ENCODE data around the gene KANTR.

Gene KANTR

GRCh38 chrX:53115550-53115874, 21.6 kb downstream of the KANTR start:
- Histone ChIP-seq H4K91ac (ENCODE audit: low read depth, low read length, poor library complexity) (no peak overlapping the region), H3K27me3 (ENCODE audit: control insufficient read depth in 3 of 3, insufficient read depth in 3 of 3, low read depth in 1 of 3, low read length in 3 of 3) (no peaks in the 10 kb centered on the region), H3K4me3 (ENCODE audit: low read length in 2 of 2) (no peak overlapping the region), H3K27ac (replicated peaks; ENCODE audit: low read length) (no peak overlapping the region), H3K9me3 (replicated peaks in 1 of 2; ENCODE audit: control insufficient read depth in 2 of 2, insufficient read depth in 1 of 2, low read depth in 1 of 2, low read length in 2 of 2) (no peaks in the 10 kb centered on the region), H4K8ac (ENCODE audit: low read depth, low read length) (no peak overlapping the region), H2BK120ac (ENCODE audit: low read depth, low read length) (no peak overlapping the region), H3K4me2 (ENCODE audit: insufficient read depth, low read length, poor library complexity, severe bottlenecking) (no peak overlapping the region), H3K4me1 (ENCODE audit: control insufficient read depth in 2 of 2, insufficient read depth in 1 of 2, low read depth in 1 of 2, low read length in 2 of 2) (no peaks in the 10 kb centered on the region), H2BK12ac (ENCODE audit: low read length) (no peak overlapping the region), H2BK5ac (ENCODE audit: low read length) (no peak overlapping the region), H3K4ac (ENCODE audit: low read length) (no peak overlapping the region), H2AFZ (ENCODE audit: low read length) (no peak overlapping the region), H2BK15ac (ENCODE audit: low read length) (no peak overlapping the region), H3K18ac (ENCODE audit: low read length) (no peak overlapping the region), H3K14ac (ENCODE audit: low read length) (no peak overlapping the region), H3K9ac (ENCODE audit: low read depth, low read length, poor library complexity) (peak overlapping the region; percentile 44), H3K79me1 (ENCODE audit: low read depth, low read length) (peaks cover 6% of the 10 kb centered on the region), H2AK5ac (ENCODE audit: low read depth, low read length) (no peak overlapping the region), H3K36me3 (replicated peaks in 1 of 2; ENCODE audit: control insufficient read depth in 2 of 2, insufficient read depth in 2 of 2, low read length in 2 of 2) (peaks cover 0 to 4% of the 10 kb centered on the region in 2 donors), H3K23ac (ENCODE audit: low read depth, low read length, poor library complexity) (no peak overlapping the region)
- DNase-seq (ENCODE audit: low spot score), result no peak
- no CpG with 5 or more reads among the region's 2 CpGs for WGBS, 2 donors (ENCODE audit: extremely low coverage in 2 of 2, insufficient read length in 2 of 2, insufficient replicate concordance in 1 of 2)

DNA sequence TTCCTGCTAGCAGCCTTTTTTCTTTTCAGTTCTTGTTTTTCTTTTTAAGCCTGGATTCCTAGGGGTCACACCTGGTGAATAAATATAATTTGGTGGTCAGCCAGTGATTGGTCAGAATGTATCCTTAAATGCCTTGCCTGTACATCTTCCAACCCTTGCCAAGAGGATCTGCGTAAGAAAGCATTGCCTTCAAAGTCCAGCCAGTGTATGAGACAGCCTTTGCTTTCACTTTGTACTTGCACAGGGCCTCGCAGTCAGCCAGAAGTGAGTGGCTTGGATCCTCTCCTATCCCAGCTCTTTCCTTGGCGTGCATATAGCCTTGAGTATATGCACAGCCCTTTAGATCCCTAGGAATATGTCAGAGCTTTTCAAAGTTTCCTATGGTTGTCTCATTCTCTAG, 22.2 kb downstream of the KANTR start:
- Histone ChIP-seq H3K18ac (ENCODE audit: low read length) (no peak overlapping the region), H3K9ac (ENCODE audit: low read depth, low read length, poor library complexity) (no peak overlapping the region), H3K9me3 (replicated peaks in 1 of 2; ENCODE audit: control insufficient read depth in 2 of 2, insufficient read depth in 1 of 2, low read depth in 1 of 2, low read length in 2 of 2) (no peaks in the 10 kb centered on the region), H3K4me1 (ENCODE audit: control insufficient read depth in 2 of 2, insufficient read depth in 1 of 2, low read depth in 1 of 2, low read length in 2 of 2) (no peaks in the 10 kb centered on the region), H3K23ac (ENCODE audit: low read depth, low read length, poor library complexity) (no peak overlapping the region), H2BK120ac (ENCODE audit: low read depth, low read length) (no peak overlapping the region), H3K79me1 (ENCODE audit: low read depth, low read length) (peaks cover 6% of the 10 kb centered on the region), H3K27ac (replicated peaks; ENCODE audit: low read length) (no peak overlapping the region), H4K91ac (ENCODE audit: low read depth, low read length, poor library complexity) (no peak overlapping the region), H2AK5ac (ENCODE audit: low read depth, low read length) (no peak overlapping the region), H2BK12ac (ENCODE audit: low read length) (no peak overlapping the region), H3K4me2 (ENCODE audit: insufficient read depth, low read length, poor library complexity, severe bottlenecking) (no peak overlapping the region), H3K36me3 (replicated peaks in 1 of 2; ENCODE audit: control insufficient read depth in 2 of 2, insufficient read depth in 2 of 2, low read length in 2 of 2) (peaks cover 0 to 4% of the 10 kb centered on the region in 2 donors), H3K4ac (ENCODE audit: low read length) (no peak overlapping the region), H3K14ac (ENCODE audit: low read length) (no peak overlapping the region), H2BK5ac (ENCODE audit: low read length) (no peak overlapping the region), H3K4me3 (ENCODE audit: low read length in 2 of 2) (no peak overlapping the region), H4K8ac (ENCODE audit: low read depth, low read length) (no peak overlapping the region), H2BK15ac (ENCODE audit: low read length) (no peak overlapping the region), H3K27me3 (ENCODE audit: control insufficient read depth in 3 of 3, insufficient read depth in 3 of 3, low read depth in 1 of 3, low read length in 3 of 3) (no peaks in the 10 kb centered on the region), H2AFZ (ENCODE audit: low read length) (no peak overlapping the region)
- DNase-seq (ENCODE audit: low spot score), result no peak
- WGBS, 2 donors (ENCODE audit: extremely low coverage in 2 of 2, insufficient read length in 2 of 2, insufficient replicate concordance in 1 of 2), result no CpG with 5 or more reads among the region's 3 CpGs

DNA sequence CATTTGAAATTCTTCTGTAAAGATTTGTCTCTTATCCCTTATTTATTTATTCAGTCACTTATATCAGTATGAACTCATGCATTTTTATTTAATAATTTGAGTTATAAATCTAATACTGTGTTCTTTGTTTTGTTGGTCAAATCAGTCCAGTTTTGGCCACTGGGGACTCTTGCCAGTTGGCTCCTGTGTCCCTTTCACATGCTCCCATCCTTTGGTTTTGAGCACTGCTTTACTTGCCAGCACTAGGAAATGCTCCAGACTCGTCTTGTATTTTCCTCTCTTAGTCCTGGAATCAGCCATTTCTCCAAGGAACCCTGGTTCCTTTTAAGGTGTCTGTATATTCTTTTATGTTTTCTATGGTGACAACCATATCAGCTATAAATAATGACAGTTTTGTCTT, 28.1 kb downstream of the KANTR start:
- no peak overlapping the region for H3K27ac ChIP-seq (replicated peaks; ENCODE audit: low read length)
- H2BK5ac ChIP-seq (ENCODE audit: low read length), result no peak overlapping the region
- no peak overlapping the region for H2BK12ac ChIP-seq (ENCODE audit: low read length)
- peaks cover 0 to 6% of the 10 kb centered on the region in 2 donors for H3K36me3 ChIP-seq (replicated peaks in 1 of 2; ENCODE audit: control insufficient read depth in 2 of 2, insufficient read depth in 2 of 2, low read length in 2 of 2)
- H3K14ac ChIP-seq (ENCODE audit: low read length), result no peak overlapping the region
- no peaks in the 10 kb centered on the region for H3K79me1 ChIP-seq (ENCODE audit: low read depth, low read length)
- no peak overlapping the region for H2BK120ac ChIP-seq (ENCODE audit: low read depth, low read length)
- no CpG with 5 or more reads among the region's 1 CpG for WGBS, 2 donors (ENCODE audit: extremely low coverage in 2 of 2, insufficient read length in 2 of 2, insufficient replicate concordance in 1 of 2)
- H3K9me3 ChIP-seq (replicated peaks in 1 of 2; ENCODE audit: control insufficient read depth in 2 of 2, insufficient read depth in 1 of 2, low read depth in 1 of 2, low read length in 2 of 2), result peaks cover 0 to 5% of the 10 kb centered on the region in 2 donors
- no peak overlapping the region for H3K18ac ChIP-seq (ENCODE audit: low read length)
- H3K23ac ChIP-seq (ENCODE audit: low read depth, low read length, poor library complexity), result no peak overlapping the region
- H3K4me1 ChIP-seq (ENCODE audit: control insufficient read depth in 2 of 2, insufficient read depth in 1 of 2, low read depth in 1 of 2, low read length in 2 of 2), result no peaks in the 10 kb centered on the region
- no peak overlapping the region for H3K4me3 ChIP-seq (ENCODE audit: low read length in 2 of 2)
- no peaks in the 10 kb centered on the region for H3K27me3 ChIP-seq (ENCODE audit: control insufficient read depth in 3 of 3, insufficient read depth in 3 of 3, low read depth in 1 of 3, low read length in 3 of 3)
- H4K91ac ChIP-seq (ENCODE audit: low read depth, low read length, poor library complexity), result no peak overlapping the region
- no peak for DNase-seq (ENCODE audit: low spot score)
- H3K4me2 ChIP-seq (ENCODE audit: insufficient read depth, low read length, poor library complexity, severe bottlenecking), result no peak overlapping the region
- H3K9ac ChIP-seq (ENCODE audit: low read depth, low read length, poor library complexity), result no peak overlapping the region
- H3K4ac ChIP-seq (ENCODE audit: low read length), result no peak overlapping the region
- no peak overlapping the region for H2AK5ac ChIP-seq (ENCODE audit: low read depth, low read length)
- no peak overlapping the region for H2BK15ac ChIP-seq (ENCODE audit: low read length)
- no peak overlapping the region for H4K8ac ChIP-seq (ENCODE audit: low read depth, low read length)
- no peak overlapping the region for H2AFZ ChIP-seq (ENCODE audit: low read length)

GRCh38 chrX:53125506-53125905, 31.6 kb downstream of the KANTR start:
- H3K27me3 ChIP-seq (ENCODE audit: control insufficient read depth in 3 of 3, insufficient read depth in 3 of 3, low read depth in 1 of 3, low read length in 3 of 3), result no peaks in the 10 kb centered on the region
- H2AFZ ChIP-seq (ENCODE audit: low read length), result no peak overlapping the region
- no peak overlapping the region for H4K8ac ChIP-seq (ENCODE audit: low read depth, low read length)
- no peak overlapping the region for H3K18ac ChIP-seq (ENCODE audit: low read length)
- no peak overlapping the region for H3K4me2 ChIP-seq (ENCODE audit: insufficient read depth, low read length, poor library complexity, severe bottlenecking)
- no peak overlapping the region for H3K14ac ChIP-seq (ENCODE audit: low read length)
- H4K91ac ChIP-seq (ENCODE audit: low read depth, low read length, poor library complexity), result no peak overlapping the region
- no peaks in the 10 kb centered on the region for H3K79me1 ChIP-seq (ENCODE audit: low read depth, low read length)
- no peak for DNase-seq (ENCODE audit: low spot score)
- H3K36me3 ChIP-seq (replicated peaks in 1 of 2; ENCODE audit: control insufficient read depth in 2 of 2, insufficient read depth in 2 of 2, low read length in 2 of 2), result peaks cover 0 to 6% of the 10 kb centered on the region in 2 donors
- peaks cover 0 to 5% of the 10 kb centered on the region in 2 donors for H3K9me3 ChIP-seq (replicated peaks in 1 of 2; ENCODE audit: control insufficient read depth in 2 of 2, insufficient read depth in 1 of 2, low read depth in 1 of 2, low read length in 2 of 2)
- no peaks in the 10 kb centered on the region for H3K4me1 ChIP-seq (ENCODE audit: control insufficient read depth in 2 of 2, insufficient read depth in 1 of 2, low read depth in 1 of 2, low read length in 2 of 2)
- no peak overlapping the region for H3K4ac ChIP-seq (ENCODE audit: low read length)
- H3K4me3 ChIP-seq (ENCODE audit: low read length in 2 of 2), result no peak overlapping the region
- H2BK12ac ChIP-seq (ENCODE audit: low read length), result no peak overlapping the region
- H3K9ac ChIP-seq (ENCODE audit: low read depth, low read length, poor library complexity), result no peak overlapping the region
- H3K27ac ChIP-seq (replicated peaks; ENCODE audit: low read length), result no peak overlapping the region
- no peak overlapping the region for H2BK15ac ChIP-seq (ENCODE audit: low read length)
- no peak overlapping the region for H2BK120ac ChIP-seq (ENCODE audit: low read depth, low read length)
- H3K23ac ChIP-seq (ENCODE audit: low read depth, low read length, poor library complexity), result no peak overlapping the region
- no peak overlapping the region for H2BK5ac ChIP-seq (ENCODE audit: low read length)
- no peak overlapping the region for H2AK5ac ChIP-seq (ENCODE audit: low read depth, low read length)
